Stimulated activated CD4-positive, alpha-beta T cell treated with anti-CD3 and anti-CD28 coated beads, TNF-alpha, amount 100 ng/mL, for 48 hours (primary cell): ENCODE results near the gene MUC5B.
"Not testable (repeated sequence)": the region's sequence is repeated elsewhere in the genome, so short reads cannot be mapped to it uniquely, and the experiment has no call there.

Experiments
- DNase-seq, 3 donors: peaks; one replicate each; pipeline ENCODE4 v3.0.0-alpha.2; 2020; ENCODE audit warnings: low read depth in 3 of 3

Gene MUC5B

DNA sequence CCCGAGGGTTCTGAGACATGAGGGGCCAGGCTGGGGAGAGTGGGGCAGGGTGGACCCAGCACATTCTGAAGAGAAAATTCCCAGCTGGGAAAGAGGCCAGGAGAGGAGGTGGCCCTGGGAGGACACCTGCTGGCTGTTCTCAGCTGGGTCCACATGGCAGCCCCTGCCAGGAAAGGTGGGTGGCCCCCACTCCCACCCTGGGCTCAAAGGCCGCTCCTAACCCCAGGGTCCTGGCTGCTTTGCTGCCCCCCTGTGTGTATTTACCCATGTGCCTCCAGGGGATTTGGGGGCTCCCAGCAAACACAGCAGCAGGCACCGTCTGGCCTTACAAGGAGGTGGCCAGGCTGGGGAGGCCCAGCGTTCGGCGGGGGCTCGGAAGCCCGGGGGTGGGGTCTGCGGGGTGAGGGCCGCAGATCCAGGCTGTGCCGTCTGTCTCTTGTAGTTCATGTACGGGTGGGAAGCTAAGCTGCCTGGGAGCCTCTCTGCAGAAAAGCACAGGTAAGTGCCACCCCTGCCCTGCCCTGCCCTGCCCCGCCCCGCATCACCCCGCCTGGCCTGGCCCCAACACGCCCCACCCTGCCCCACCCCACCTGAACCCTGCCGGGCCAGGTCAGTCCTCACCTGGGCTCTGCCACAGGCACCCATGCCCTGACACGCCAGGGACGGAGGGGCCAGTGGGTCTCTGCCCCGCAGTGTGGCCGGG, 10.6 kb downstream of the MUC5B start:
- DNase-seq, result no peak

DNA sequence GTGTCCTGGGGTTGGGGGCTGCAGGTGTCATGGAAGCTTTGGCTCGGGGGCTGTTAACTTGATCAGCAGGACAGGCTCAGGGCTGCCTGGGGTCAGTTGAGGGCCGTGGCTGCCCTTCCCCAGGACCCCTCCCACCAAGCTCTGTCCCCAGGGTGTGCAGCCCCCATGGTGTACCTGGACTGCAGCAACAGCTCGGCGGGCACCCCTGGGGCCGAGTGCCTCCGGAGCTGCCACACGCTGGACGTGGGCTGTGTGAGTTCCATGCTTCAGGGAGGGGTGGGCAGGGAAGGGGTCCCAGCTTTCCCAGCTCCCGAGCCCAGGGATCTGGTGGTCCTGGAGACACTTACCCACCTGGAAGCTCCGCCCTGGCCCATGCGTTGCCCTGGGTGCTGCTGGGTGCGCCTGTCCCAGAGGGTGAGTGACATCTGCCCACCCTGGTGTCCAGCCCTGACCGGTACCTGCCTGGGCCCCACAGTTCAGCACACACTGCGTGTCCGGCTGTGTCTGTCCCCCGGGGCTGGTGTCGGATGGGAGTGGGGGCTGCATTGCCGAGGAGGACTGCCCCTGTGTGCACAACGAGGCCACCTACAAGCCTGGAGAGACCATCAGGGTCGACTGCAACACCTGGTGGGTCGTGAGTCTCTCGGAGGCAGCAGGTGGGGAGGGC, 11.3 kb downstream of the MUC5B start:
- no peak for DNase-seq

- no peak for DNase-seq
Measured at GRCh38 chr11:1234771-1235305, 12.0 kb downstream of the MUC5B start.

- DNase-seq, result no peak
Measured at GRCh38 chr11:1235306-1235900, 12.5 kb downstream of the MUC5B start.

- DNase-seq, result no peak
Measured at GRCh38 chr11:1235901-1236315, 13.0 kb downstream of the MUC5B start.

GRCh38 chr11:1236316-1237127, 13.7 kb downstream of the MUC5B start:
- DNase-seq, result no peak

- DNase-seq, result no peak
Measured at GRCh38 chr11:1237128-1237580, 14.3 kb downstream of the MUC5B start.

DNA sequence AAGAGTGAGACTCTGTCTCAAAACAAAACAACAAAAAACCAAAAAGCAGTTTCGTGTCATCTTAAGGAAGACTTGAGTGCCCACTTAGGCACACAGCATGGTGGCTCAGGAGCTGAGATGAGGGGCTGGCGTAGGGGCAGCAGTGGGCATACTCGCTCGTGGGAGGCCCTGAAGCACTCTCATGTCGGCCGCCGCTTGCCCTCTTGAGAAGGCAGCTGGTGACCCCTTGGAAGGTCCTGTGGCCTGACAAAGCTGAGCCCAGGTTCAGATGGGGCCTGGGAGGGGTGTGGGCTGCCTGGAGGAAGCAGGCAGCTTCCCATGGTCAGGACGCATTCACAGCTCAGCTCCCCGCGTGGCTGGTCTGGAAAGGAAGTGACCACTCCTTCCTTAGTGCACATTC, 15.0 kb downstream of the MUC5B start:
- DNase-seq, result no peak

- DNase-seq, result no peak
Measured at GRCh38 chr11:1238767-1239595, 16.1 kb downstream of the MUC5B start.

DNA sequence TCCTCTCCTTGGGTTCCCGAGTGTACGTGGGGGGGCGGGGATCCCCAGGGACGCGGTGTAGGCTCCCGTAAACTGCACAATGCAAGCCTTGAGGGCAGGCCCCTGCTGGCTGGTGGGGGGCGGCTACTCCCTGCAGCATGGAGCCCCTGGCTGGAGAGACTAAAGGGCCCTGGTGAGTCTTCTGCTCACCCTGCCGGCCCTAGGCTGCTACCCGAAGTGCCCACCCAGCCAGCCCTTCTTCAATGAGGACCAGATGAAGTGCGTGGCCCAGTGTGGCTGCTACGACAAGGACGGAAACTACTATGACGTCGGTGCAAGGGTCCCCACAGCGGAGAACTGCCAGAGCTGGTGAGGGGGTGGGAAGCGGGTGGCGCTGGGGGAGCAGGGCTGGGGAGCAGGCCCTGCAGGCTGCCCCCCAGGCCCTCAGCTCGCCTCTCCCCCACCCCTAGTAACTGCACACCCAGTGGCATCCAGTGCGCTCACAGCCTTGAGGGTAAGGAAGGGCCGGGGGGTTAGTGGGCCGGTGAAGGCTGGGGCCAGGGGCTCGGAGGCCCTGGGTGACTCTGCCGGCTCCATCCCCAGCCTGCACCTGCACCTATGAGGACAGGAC, 16.8 kb downstream of the MUC5B start:
- DNase-seq, result no peak

DNA sequence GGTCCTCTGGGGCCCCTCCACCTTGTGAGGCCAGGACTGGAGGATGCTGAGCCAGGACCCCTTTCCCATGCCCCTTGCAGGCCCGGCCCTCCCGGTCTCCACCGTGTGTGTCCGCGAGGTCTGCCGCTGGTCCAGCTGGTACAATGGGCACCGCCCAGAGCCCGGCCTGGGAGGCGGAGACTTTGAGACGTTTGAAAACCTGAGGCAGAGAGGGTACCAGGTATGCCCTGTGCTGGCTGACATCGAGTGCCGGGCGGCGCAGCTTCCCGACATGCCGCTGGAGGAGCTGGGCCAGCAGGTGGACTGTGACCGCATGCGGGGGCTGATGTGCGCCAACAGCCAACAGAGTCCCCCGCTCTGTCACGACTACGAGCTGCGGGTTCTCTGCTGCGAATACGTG, 17.9 kb downstream of the MUC5B start:
- no peak for DNase-seq

GRCh38 chr11:1241706-1242105, 18.8 kb downstream of the MUC5B start:
- DNase-seq, result no peak

- DNase-seq, result no peak
Measured at GRCh38 chr11:1242289-1242688, 19.4 kb downstream of the MUC5B start.

DNA sequence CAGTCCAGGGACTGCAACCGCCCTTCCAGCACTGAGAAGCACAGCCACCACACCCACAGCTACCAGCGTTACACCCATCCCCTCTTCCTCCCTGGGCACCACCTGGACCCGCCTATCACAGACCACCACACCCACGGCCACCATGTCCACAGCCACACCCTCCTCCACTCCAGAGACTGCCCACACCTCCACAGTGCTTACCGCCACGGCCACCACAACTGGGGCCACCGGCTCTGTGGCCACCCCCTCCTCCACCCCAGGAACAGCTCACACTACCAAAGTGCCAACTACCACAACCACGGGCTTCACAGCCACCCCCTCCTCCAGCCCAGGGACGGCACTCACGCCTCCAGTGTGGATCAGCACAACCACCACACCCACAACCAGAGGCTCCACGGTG, 19.9 kb downstream of the MUC5B start:
- DNase-seq, result not testable (repeated sequence)

DNA sequence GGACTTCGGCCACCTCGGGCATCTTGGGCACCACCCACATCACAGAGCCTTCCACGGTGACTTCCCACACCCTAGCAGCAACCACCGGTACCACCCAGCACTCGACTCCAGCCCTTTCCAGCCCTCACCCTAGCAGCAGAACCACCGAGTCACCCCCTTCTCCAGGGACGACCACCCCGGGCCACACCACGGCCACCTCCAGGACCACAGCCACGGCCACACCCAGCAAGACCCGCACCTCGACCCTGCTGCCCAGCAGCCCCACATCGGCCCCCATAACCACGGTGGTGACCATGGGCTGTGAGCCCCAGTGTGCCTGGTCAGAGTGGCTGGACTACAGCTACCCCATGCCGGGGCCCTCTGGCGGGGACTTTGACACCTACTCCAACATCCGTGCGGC, 20.7 kb downstream of the MUC5B start:
- not testable (repeated sequence) for DNase-seq

- not testable (repeated sequence) for DNase-seq
Measured at GRCh38 chr11:1244557-1244956, 21.7 kb downstream of the MUC5B start.

GRCh38 chr11:1245717-1246116, 22.9 kb downstream of the MUC5B start:
- DNase-seq, result not testable (repeated sequence)

GRCh38 chr11:1246301-1246700, 23.4 kb downstream of the MUC5B start:
- not testable (repeated sequence) for DNase-seq

- DNase-seq, result not testable (repeated sequence)
Measured at GRCh38 chr11:1247026-1247425, 24.2 kb downstream of the MUC5B start.

- DNase-seq, result not testable (repeated sequence)
Measured at GRCh38 chr11:1248951-1249350, 26.1 kb downstream of the MUC5B start.
